ENCODE results near the gene PPP1R13B.

PPP1R13B gene

DNA sequence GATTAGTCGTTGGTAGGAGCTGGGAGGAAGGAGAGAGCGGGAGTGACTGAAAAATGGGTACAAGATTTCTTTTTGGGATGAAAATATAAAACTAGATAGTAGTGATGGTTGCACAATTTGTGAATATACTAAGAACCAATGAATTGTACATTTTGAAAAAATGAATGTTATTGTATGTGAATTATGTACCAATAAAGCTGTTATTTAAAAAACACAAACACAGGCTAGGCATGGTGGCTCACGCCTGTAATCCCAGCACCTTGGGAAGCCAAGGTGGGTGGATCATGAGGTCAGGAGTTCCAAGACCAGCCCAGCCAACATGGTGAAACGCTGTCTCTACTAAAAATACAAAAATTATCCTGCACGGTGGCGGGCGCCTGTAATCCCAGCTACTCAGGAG lies 32.1 kb downstream of the PPP1R13B start:
- Histone ChIP-seq H3K36me3 (ENCODE audit: control insufficient read depth in 2 of 2, insufficient read depth in 1 of 2, low read length in 2 of 2) (no peaks in the 10 kb centered on the region; a peak in 1 of 3 replicates), H3K4me1 (ENCODE audit: control insufficient read depth, insufficient read depth, low read length) (peaks cover 28% of the 10 kb centered on the region), H3K27ac (ENCODE audit: extremely low read depth, low read depth, low read length) (no peak overlapping the region), H3K9me3 (ENCODE audit: control insufficient read depth, insufficient read depth, low read depth, low read length) (no peaks in the 10 kb centered on the region), H3K4me3 (ENCODE audit: low read depth, low read length) (no peak overlapping the region)
- ChIA-PET CTCF (interaction anchor here (0.6 to 2.1 kb wide), 3 partner anchors 9 to 85 kb away, joined by 3 to 5 read pairs (median 4); no protein-coding TSS in a partner anchor), POLR2A (no interaction called here)
- TF ChIP-seq MYNN (tag by site-specific recombination; IDR thresholded peaks at IDR 0.05; ENCODE audit: borderline replicate concordance) (no peak), HOXD13 (CRISPR knock-in tag; IDR thresholded peaks at IDR 0.05; ENCODE audit: borderline replicate concordance) (no peak), ZBTB1 (tag by site-specific recombination; IDR thresholded peaks at IDR 0.05) (no peak), ZNF521 (tag by site-specific recombination; IDR thresholded peaks at IDR 0.05) (no peak), ATF2 (tag by site-specific recombination; IDR thresholded peaks at IDR 0.05; ENCODE audit: low read depth) (no peak), ZNF133 (tag by site-specific recombination; IDR thresholded peaks at IDR 0.05) (no peak), ZFP37 (tag by site-specific recombination; IDR thresholded peaks at IDR 0.05) (no peak), ELK4 (IDR thresholded peaks at IDR 0.05; ENCODE audit: borderline replicate concordance, low read depth, low read length) (no peak), ZNF423 (tag by site-specific recombination; IDR thresholded peaks at IDR 0.05) (no peak), ZNF792 (tag by site-specific recombination; IDR thresholded peaks at IDR 0.05) (no peak), ZNF214 (tag by site-specific recombination; IDR thresholded peaks at IDR 0.05; ENCODE audit: borderline replicate concordance) (no peak), ZNF324 (tag by site-specific recombination; IDR thresholded peaks at IDR 0.05) (no peak), ZNF37A (tag by site-specific recombination; IDR thresholded peaks at IDR 0.05) (no peak), SP2 (tag by site-specific recombination; IDR thresholded peaks at IDR 0.05) (no peak), ZNF624 (tag by site-specific recombination; IDR thresholded peaks at IDR 0.05) (no peak), ZNF48 (tag by site-specific recombination; IDR thresholded peaks at IDR 0.05) (no peak), ZNF280C (tag by site-specific recombination; IDR thresholded peaks at IDR 0.05) (no peak)
- TF ChIP-seq, protein P1, sequence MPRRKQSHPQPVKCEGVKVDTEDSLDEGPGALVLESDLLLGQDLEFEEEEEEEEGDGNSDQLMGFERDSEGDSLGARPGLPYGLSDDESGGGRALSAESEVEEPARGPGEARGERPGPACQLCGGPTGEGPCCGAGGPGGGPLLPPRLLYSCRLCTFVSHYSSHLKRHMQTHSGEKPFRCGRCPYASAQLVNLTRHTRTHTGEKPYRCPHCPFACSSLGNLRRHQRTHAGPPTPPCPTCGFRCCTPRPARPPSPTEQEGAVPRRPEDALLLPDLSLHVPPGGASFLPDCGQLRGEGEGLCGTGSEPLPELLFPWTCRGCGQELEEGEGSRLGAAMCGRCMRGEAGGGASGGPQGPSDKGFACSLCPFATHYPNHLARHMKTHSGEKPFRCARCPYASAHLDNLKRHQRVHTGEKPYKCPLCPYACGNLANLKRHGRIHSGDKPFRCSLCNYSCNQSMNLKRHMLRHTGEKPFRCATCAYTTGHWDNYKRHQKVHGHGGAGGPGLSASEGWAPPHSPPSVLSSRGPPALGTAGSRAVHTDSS (tag by site-specific recombination; IDR thresholded peaks at IDR 0.05), result no peak
- TF ChIP-seq, protein P2, sequence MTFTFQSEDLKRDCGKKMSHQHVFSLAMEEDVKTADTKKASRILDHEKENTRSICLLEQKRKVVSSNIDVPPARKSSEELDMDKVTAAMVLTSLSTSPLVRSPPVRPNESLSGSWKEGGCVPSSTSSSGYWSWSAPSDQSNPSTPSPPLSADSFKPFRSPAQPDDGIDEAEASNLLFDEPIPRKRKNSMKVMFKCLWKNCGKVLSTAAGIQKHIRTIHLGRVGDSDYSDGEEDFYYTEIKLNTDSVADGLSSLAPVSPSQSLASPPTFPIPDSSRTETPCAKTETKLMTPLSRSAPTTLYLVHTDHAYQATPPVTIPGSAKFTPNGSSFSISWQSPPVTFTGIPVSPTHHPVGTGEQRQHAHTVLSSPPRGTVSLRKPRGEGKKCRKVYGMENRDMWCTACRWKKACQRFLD (tag by site-specific recombination; IDR thresholded peaks at IDR 0.05), result no peak
- TF ChIP-seq, protein P3, sequence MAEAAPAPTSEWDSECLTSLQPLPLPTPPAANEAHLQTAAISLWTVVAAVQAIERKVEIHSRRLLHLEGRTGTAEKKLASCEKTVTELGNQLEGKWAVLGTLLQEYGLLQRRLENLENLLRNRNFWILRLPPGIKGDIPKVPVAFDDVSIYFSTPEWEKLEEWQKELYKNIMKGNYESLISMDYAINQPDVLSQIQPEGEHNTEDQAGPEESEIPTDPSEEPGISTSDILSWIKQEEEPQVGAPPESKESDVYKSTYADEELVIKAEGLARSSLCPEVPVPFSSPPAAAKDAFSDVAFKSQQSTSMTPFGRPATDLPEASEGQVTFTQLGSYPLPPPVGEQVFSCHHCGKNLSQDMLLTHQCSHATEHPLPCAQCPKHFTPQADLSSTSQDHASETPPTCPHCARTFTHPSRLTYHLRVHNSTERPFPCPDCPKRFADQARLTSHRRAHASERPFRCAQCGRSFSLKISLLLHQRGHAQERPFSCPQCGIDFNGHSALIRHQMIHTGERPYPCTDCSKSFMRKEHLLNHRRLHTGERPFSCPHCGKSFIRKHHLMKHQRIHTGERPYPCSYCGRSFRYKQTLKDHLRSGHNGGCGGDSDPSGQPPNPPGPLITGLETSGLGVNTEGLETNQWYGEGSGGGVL (tag by site-specific recombination; IDR thresholded peaks at IDR 0.05), result no peak

All from HEK293 (cell line).